Activated CD4-positive, CD25-positive, alpha-beta regulatory T cell treated with anti-CD3 and anti-CD28 coated beads, Interleukin-2, amount 50 U/mL, for 72 hours (primary cell): ENCODE results near the gene LYG1.
"Not testable (repeated sequence)": the region's sequence is repeated elsewhere in the genome, so short reads cannot be mapped to it uniquely, and the experiment has no call there.

ENCODE experiments used
- DNase-seq: peaks from one replicate; pipeline ENCODE4 v3.0.0; 2021

Gene LYG1

GRCh38 chr2:99301097-99301496, at the start of gene LYG1:
TSS of gene LYG1 (minus strand) at chr2:99301197. CDS start at chr2:99295670, 5,527 bp downstream.
- not testable (repeated sequence) for DNase-seq

GRCh38 chr2:99350194-99350593, 49.2 kb upstream of the LYG1 start:
- DNase-seq: no peak

GRCh38 chr2:99348173-99348572, 47.2 kb upstream of the LYG1 start:
- DNase-seq: no peak

GRCh38 chr2:99346218-99346617, 45.2 kb upstream of the LYG1 start:
- DNase-seq: no peak

GRCh38 chr2:99345446-99345845, 44.4 kb upstream of the LYG1 start:
- not testable (repeated sequence) for DNase-seq

DNA sequence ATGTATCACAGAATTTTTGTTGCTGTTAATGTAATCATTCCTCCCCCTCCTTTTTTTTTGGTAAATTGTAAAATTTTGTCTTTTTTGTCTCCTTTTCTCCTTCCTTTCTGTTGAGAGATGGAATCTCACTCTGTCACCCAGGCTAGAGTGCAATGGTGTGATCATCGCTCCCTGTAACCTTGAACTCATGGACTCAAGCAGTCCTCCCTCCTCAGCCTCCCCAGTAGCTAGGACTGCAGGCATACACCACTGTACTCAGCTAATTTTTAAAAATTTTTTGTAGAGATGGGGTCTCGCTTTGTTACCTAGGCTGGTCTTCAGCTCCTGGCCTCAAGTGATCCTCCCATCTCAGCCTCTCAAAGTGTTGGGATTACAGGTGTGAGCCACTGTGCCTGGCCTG, 41.5 kb upstream of the LYG1 start:
- no peak for DNase-seq

- DNase-seq: no peak
These were observed 39.8 kb upstream of the LYG1 start for GRCh38 chr2:99340669-99341236.

DNA sequence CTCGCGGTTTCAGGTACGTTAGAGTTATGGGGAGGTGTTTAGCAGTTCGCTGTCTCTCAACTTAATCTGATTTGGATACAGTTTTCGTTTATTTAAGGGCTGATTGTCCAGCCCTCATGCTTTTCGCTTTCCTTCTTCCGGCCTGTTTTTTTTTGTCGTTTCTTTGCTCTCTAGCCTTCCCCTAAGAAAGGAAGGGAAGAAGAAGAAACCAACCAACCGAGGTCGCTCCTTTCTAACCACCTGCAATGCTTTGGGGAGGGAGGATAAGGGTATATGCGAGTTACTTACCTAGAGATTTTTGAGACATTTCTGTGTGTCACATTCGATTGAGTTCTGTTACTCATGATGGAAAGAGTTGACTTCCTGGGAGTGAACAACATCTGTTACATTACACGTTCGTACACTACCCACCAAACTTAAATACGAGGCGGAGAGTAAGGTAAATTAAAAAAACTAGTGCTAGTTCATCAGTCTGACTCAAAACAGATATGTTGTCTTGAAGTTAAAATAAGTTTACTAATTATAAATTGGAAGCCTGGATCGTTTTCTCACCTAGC, 37.1 kb upstream of the LYG1 start:
- no peak for DNase-seq

GRCh38 chr2:99337113-99338028, 36.4 kb upstream of the LYG1 start, which contains the start of gene EIF5B:
TSS of gene EIF5B (plus strand) at chr2:99337389. CDS start at chr2:99337555, 166 bp downstream.
- DNase-seq: peak; percentile 91

GRCh38 chr2:99336804-99337112, 35.8 kb upstream of the LYG1 start:
- DNase-seq: no peak

GRCh38 chr2:99335911-99336803, 35.2 kb upstream of the LYG1 start, which contains the start of gene TXNDC9:
TSS of gene TXNDC9 (minus strand) at chr2:99336333. CDS start at chr2:99333210, 3,123 bp downstream.
- peak; percentile 97 for DNase-seq

GRCh38 chr2:99325384-99325783, 24.4 kb upstream of the LYG1 start:
- DNase-seq: no peak

- not testable (repeated sequence) for DNase-seq
These were observed 16.8 kb upstream of the LYG1 start for GRCh38 chr2:99317873-99318200.

DNA sequence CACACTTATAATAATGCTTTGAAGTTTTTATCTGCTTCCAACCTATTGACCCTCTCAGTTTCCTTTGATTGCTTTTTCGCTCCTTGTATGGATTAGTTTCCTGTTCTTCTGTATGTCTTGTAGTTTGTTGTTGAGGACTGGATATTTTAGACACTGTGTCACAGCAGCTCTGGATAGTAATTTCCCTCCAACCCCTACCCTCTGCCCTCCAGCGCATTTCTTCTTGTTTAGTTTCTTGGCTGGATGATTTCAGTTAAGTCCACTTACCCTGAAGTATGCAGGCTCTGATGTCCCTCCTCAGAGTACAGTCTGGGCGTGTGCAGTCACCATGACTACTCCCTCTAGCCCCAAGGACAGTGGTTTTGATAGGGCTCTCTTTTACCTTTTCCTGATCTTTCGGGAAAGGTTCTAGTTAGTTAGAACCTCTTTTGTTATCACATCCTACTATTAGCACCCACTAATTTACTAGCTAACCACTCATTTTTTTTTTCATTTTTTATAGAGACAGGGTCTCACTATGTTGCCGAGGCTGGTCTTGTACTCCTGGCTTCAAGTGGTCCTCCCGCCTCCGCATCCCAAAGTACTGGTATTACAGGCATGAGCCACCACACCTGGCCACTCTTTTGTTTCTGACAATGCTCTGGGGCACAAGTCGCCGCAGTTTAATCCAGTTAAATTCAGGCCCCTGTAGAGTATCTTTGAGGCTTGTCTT, 16.3 kb upstream of the LYG1 start:
- no peak for DNase-seq

DNA sequence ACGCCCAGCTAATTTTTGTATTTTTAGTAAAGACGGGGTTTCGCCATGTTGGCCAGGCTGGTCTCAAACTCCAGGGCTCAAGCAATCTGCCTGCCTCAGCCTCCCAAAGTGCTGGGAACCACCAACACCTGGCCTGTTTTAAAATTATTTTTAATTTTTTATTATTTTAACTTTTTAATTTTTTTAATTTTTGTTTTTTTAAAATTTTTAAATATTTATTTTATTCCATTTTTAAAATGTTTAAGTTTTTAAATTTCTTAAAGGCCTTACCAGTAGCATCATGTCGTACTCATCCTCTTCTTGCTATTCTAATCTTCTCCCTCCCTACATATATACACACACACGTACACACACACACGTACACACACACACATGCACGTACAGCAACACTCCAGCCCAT, 1.4 kb downstream of the LYG1 start:
- no peak for DNase-seq

DNA sequence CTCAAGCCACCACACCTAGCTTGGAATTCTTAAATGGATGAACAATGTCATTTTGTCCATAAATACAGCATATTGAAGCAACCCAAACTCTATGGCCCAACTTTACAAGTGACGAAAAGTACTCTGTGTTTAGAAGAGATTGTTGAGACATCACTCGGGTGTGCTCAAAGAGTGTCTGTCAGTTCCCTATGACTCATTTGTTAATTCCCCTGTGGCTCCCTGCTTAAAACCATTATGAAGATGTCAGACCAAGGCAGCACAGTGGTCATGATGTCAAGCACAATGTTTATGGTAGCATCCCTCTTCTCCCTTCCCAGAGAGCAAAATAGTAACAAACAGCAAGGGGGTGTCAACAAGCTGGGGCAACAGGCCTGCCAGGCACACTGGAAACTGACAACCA, 3.0 kb downstream of the LYG1 start:
- DNase-seq: no peak

GRCh38 chr2:99285526-99285925, 15.5 kb downstream of the LYG1 start:
- no peak for DNase-seq

DNA sequence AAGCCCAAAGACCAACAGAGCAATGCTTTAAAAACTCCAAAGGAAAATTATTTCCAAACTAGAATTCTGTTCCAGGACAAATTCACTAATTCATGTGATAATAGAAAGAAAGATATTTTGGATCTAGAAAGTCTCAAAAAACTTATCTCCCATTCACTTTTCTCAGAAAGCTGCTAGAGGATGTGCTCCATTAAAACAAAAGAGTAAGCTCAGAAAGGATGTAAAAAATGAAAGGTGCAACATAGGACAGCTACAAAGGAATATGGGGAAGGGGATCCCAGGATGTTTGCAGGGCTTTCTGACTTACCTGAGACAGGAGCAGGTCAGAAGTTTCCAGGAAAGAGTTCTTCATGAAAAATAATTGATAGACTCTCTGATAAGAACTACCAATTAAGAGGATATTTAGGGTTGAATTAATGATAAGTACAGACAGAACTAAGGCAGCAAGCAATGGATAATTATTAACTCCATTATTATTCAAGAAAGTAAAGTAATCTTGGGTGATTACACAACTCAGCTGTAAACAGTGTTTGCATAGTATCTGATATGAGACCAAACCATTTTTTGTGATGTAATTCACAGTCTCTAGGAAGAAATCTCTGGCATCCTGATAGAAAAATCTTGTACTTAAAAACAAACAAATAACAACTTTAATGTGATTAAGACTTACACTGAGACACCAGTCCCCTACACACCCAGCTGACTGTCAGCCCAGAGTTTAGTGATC, 20.9 kb downstream of the LYG1 start:
- DNase-seq: no peak

DNA sequence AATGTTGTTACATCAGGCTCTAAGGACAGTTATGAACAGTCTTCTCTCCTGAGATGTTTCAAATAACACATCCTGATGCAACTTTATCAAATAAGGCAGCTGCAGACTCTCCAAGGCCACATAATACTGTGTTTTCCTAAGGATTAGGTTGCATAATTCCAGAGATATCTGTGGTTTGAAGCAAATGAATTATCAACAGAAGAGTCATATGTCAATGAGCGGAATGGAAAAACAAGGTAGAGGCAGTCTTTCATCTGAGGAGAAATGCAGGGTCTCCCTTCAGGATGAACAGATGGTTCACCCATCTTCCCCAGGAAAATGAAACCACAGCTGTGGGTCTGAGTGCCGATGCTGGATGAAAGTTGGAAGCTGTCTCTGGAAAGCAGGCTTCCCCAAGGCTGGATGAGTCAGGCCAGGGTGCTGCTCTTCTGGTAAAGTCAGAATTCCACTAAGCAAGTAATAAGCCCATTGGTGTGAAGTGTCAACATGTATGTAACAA, 22.2 kb downstream of the LYG1 start:
- DNase-seq: no peak

DNA sequence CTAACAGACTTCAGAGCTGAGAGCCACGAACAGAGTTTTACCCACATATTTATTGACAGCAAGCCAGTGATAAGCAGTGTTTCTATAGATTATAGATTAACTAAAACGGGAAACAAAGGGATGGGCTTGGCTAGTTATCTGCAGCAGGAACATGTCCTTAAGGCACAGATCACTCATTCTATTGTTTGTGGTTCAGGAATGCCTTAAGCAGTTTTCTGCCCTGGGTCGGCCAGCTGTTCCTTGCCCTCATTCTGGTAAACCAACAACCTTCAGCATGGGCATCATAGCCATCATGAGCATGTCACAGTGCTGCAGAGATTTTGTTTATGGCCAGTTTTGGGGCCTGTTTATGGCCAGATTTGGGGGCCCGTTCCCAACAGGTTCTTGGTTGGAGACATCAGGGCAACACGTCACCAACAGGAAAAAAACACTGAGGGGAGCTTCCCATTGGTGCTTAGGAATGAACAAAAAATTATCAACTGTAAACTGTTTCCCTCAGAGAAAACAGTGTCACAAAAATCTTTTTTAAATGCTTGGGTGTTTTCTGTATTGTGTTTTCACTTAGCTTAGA, 22.7 kb downstream of the LYG1 start:
- DNase-seq: not testable (repeated sequence)

DNA sequence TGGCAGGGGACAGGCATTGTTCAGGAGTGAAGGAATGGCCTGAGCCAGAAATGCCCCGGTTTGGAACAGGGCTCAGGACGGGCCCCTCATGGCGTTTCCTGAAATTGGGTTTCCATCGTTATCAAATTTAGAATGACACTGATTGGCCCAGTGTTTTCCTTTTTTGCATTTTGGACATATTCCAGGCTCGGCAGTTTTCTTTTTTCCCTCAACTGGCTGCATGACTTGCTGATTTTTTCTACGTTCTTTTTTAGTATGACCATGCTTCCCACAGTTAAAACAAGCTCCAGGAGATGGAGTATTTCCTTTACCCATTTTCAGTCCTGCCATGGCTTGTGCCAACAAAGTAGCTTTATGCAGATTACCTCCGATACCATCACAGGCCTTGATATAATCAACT, 25.1 kb downstream of the LYG1 start:
- DNase-seq: no peak
